H1 (cell line): ENCODE data around the gene IL6ST. TPM values are rescaled to one million over a fixed set of nuclear protein-coding genes. Genes with fewer than 3 reads are reported as not detected.

ENCODE experiments used
- CTCF ChIA-PET: fragments of 300-600 bp; sonication (Branson Sonifier 250); formaldehyde crosslinking; loops from one replicate; lab custom pipeline; 2021; ENCODE audit not compliant: partially characterized antibody; lab: Charles Lee
- POLR2A ChIA-PET: fragments of 300-600 bp; sonication (Branson Sonifier 250); formaldehyde crosslinking; loops from one replicate; lab custom pipeline; 2021; ENCODE audit warnings: inconsistent platforms; ENCODE audit not compliant: partially characterized antibody; lab: Charles Lee
- DNase-seq, 2 experiments: peaks; one replicate each; pipeline versions ENCODE4 v3.0.0 to v3.0.0-alpha.2; 2010 to 2022; ENCODE audit warnings: low spot score in 2 of 2, low read depth in 1 of 2, mixed read lengths in 1 of 2
- FAIRE-seq: peaks from 2 replicates; lab custom pipeline; 2011; peaks lifted over from hg19 to GRCh38; lab: Jason Lieb, UNC
- H2AFZ ChIP-seq: 2 replicates; pipeline ENCODE4 v1.8.1; 2012; ENCODE audit warnings: low read length, inconsistent platforms
- H2AK5ac ChIP-seq: 2 replicates; pipeline ENCODE4 v1.6.1; 2013; ENCODE audit warnings: low read depth, low read length
- H2BK120ac ChIP-seq: replicated peaks from 2 replicates; pipeline ENCODE3; 2013; ENCODE audit warnings: low read depth, low read length, inconsistent platforms
- H2BK12ac ChIP-seq: 2 replicates; pipeline ENCODE4 v1.6.1; 2013; ENCODE audit warnings: low read depth, low read length
- H2BK15ac ChIP-seq: 2 replicates; pipeline ENCODE4 v1.6.1; 2013; ENCODE audit warnings: low read length
- H2BK20ac ChIP-seq: 2 replicates; pipeline ENCODE4 v1.6.1; 2013; ENCODE audit warnings: low read length
- H2BK5ac ChIP-seq: 2 replicates; pipeline ENCODE4 v1.6.1; 2013; ENCODE audit warnings: low read depth, low read length
- H3K14ac ChIP-seq: 2 replicates; pipeline ENCODE4 v1.6.1; 2013; ENCODE audit warnings: inconsistent platforms; ENCODE audit not compliant: insufficient read length
- H3K18ac ChIP-seq: 2 replicates; pipeline ENCODE4 v1.6.1; 2013; ENCODE audit warnings: low read length; ENCODE audit errors: extremely low read depth
- H3K23ac ChIP-seq: 2 replicates; pipeline ENCODE4 v1.6.1; 2013; ENCODE audit warnings: inconsistent platforms; ENCODE audit not compliant: insufficient read length
- H3K23me2 ChIP-seq: 2 replicates; pipeline ENCODE4 v1.6.1; 2013; ENCODE audit warnings: low read depth, low read length
- H3K27ac ChIP-seq: 2 replicates; pipeline ENCODE4 v1.6.1; 2011; ENCODE audit warnings: low read depth, low read length, inconsistent platforms
- H3K27me3 ChIP-seq, 4 experiments: replicated peaks in 1 of 4; 1 replicate in 1 of 4; 2 replicates in 3 of 4; pipeline versions ENCODE4 v1.6.1 to v1.8.1; 2011 to 2013; ENCODE audit warnings: low read length in 3 of 4, mild to moderate bottlenecking in 3 of 4, inconsistent platforms in 2 of 4, mixed read lengths in 2 of 4, moderate library complexity in 1 of 4; ENCODE audit not compliant: control insufficient read depth in 3 of 4, insufficient read depth in 3 of 4; ENCODE audit errors: extremely low read depth in 1 of 4
- H3K36me3 ChIP-seq, 4 experiments: 2 replicates each; pipeline versions ENCODE4 v1.6.1 to v1.8.1; 2011 to 2013; ENCODE audit warnings: mild to moderate bottlenecking in 4 of 4, low read length in 3 of 4, moderate library complexity in 2 of 4, control low read depth in 1 of 4, inconsistent platforms in 1 of 4; ENCODE audit not compliant: insufficient read depth in 4 of 4, control insufficient read depth in 2 of 4
- H3K4ac ChIP-seq: replicated peaks from 2 replicates; pipeline ENCODE3; 2013; ENCODE audit warnings: low read length, low read depth, mixed read lengths, inconsistent platforms; ENCODE audit not compliant: insufficient read length
- H3K4me1 ChIP-seq, 4 experiments: replicated peaks in 1 of 4; 1 replicate in 1 of 4; 2 replicates in 3 of 4; pipeline versions ENCODE4 v1.6.1 to v1.8.1; 2011 to 2013; ENCODE audit warnings: low read length in 3 of 4, inconsistent platforms in 2 of 4, mixed read lengths in 1 of 4; ENCODE audit not compliant: insufficient read depth in 4 of 4, control insufficient read depth in 3 of 4
- H3K4me2 ChIP-seq, 2 experiments: 2 replicates each; pipeline versions ENCODE4 v1.6.1 to v1.8.1; 2011 to 2013; ENCODE audit warnings: low read depth in 2 of 2, low read length in 2 of 2, control low read depth in 1 of 2, inconsistent platforms in 1 of 2, mild to moderate bottlenecking in 1 of 2; ENCODE audit not compliant: insufficient read depth in 1 of 2
- H3K4me3 ChIP-seq, 4 experiments: fragments of 200-600, 300-600 bp in 1 of 4; sonication (generic), shearing (Covaris generic), sonication (Bioruptor Twin) in 1 of 4; 2 replicates each; pipeline versions ENCODE4 v1.5.1 to v1.8.1; 2011 to 2016; ENCODE audit warnings: low read length in 4 of 4, low read depth in 3 of 4, control low read depth in 2 of 4, inconsistent platforms in 2 of 4, mild to moderate bottlenecking in 2 of 4, mixed read lengths in 1 of 4, moderate library complexity in 1 of 4; ENCODE audit not compliant: insufficient read depth in 2 of 4; ENCODE audit errors: extremely low read depth in 1 of 4
- H3K56ac ChIP-seq: replicated peaks from 2 replicates; pipeline ENCODE3; 2013; ENCODE audit warnings: low read depth, mild to moderate bottlenecking, mixed read lengths, low read length, inconsistent platforms; ENCODE audit not compliant: insufficient read length
- H3K79me1 ChIP-seq: 2 replicates; pipeline ENCODE4 v1.6.1; 2013; ENCODE audit warnings: low read depth, low read length, control low read depth
- H3K79me2 ChIP-seq, 2 experiments: 2 replicates each; pipeline versions ENCODE4 v1.6.1 to v1.8.1; 2012 to 2013; ENCODE audit warnings: low read length in 2 of 2, mild to moderate bottlenecking in 2 of 2, inconsistent platforms in 1 of 2; ENCODE audit not compliant: insufficient read depth in 2 of 2, control insufficient read depth in 1 of 2
- H3K9ac ChIP-seq, 4 experiments: replicated peaks in 1 of 4; 1 replicate in 1 of 4; 2 replicates in 3 of 4; pipeline versions ENCODE4 v1.6.1 to v1.8.1; 2011 to 2013; ENCODE audit warnings: low read depth in 3 of 4, low read length in 3 of 4, control low read depth in 2 of 4, mild to moderate bottlenecking in 2 of 4, moderate library complexity in 2 of 4, inconsistent platforms in 1 of 4; ENCODE audit errors: extremely low read depth in 1 of 4
- H3K9me3 ChIP-seq, 2 experiments: 2 replicates each; pipeline versions ENCODE4 v1.6.1 to v1.8.1; 2012 to 2013; ENCODE audit warnings: mild to moderate bottlenecking in 2 of 2, moderate library complexity in 2 of 2, control low read depth in 1 of 2, inconsistent platforms in 1 of 2, low read depth in 1 of 2, low read length in 1 of 2, mixed read lengths in 1 of 2; ENCODE audit not compliant: insufficient read depth in 2 of 2
- H4K20me1 ChIP-seq, 2 experiments: replicated peaks in 1 of 2; 2 replicates each; pipeline versions ENCODE3 to v1.8.1; 2011 to 2013; ENCODE audit warnings: inconsistent platforms in 2 of 2, low read length in 2 of 2, mild to moderate bottlenecking in 1 of 2; ENCODE audit not compliant: insufficient read depth in 2 of 2, control insufficient read depth in 1 of 2
- H4K5ac ChIP-seq: 2 replicates; pipeline ENCODE4 v1.6.1; 2013; ENCODE audit warnings: low read length, low read depth, mixed read lengths, inconsistent platforms; ENCODE audit not compliant: insufficient read length
- H4K8ac ChIP-seq: 2 replicates; pipeline ENCODE4 v1.8.0; 2013; ENCODE audit warnings: mild to moderate bottlenecking, moderate library complexity, low read length, inconsistent platforms; ENCODE audit not compliant: insufficient read depth; ENCODE audit errors: extremely low read depth
- H4K91ac ChIP-seq: replicated peaks from 2 replicates; pipeline ENCODE3; 2013; ENCODE audit warnings: low read length, mixed read lengths, inconsistent platforms; ENCODE audit not compliant: insufficient read length
- GABPA ChIP-seq: IDR thresholded peaks from 2 replicates; pipeline ENCODE4 v1.6.1; 2011; ENCODE audit warnings: mild to moderate bottlenecking, low read length, moderate library complexity, borderline replicate concordance; ENCODE audit not compliant: insufficient read depth
- HDAC6 ChIP-seq: IDR thresholded peaks from one replicate; pipeline ENCODE4 v1.7.1; 2012; ENCODE audit warnings: low read depth, mild to moderate bottlenecking, inconsistent platforms, low read length, moderate library complexity
- JUN ChIP-seq: IDR thresholded peaks from 2 replicates; pipeline ENCODE4 v1.6.1; 2011; ENCODE audit warnings: low read depth, mild to moderate bottlenecking, improper control_type of control experiment, low read length
- KDM4A ChIP-seq: IDR thresholded peaks from one replicate; pipeline ENCODE4 v1.7.1; 2012; ENCODE audit warnings: low read depth, mild to moderate bottlenecking, moderate library complexity, low read length, inconsistent platforms; ENCODE audit not compliant: severe bottlenecking
- POLR2A ChIP-seq, 2 experiments: IDR thresholded peaks; 1 replicate in 1 of 2; 2 replicates in 1 of 2; pipeline ENCODE4 v1.6.1; 2011; ENCODE audit warnings: low read depth in 2 of 2, low read length in 2 of 2, mild to moderate bottlenecking in 2 of 2; ENCODE audit errors: control extremely low read depth in 1 of 2
- RAD21 ChIP-seq, 2 experiments: IDR thresholded peaks in 1 of 2; conservative IDR thresholded peaks in 1 of 2; 2 replicates each; pipeline ENCODE4 v1.6.1; 2011; ENCODE audit warnings: low read depth in 2 of 2, low read length in 2 of 2, improper control_type of control experiment in 1 of 2, inconsistent platforms in 1 of 2, mild to moderate bottlenecking in 1 of 2, moderate library complexity in 1 of 2
- RBBP5 ChIP-seq: IDR thresholded peaks from 2 replicates; pipeline ENCODE4 v1.7.1; 2012; ENCODE audit warnings: low read depth, mild to moderate bottlenecking, inconsistent platforms, low read length, moderate library complexity, borderline replicate concordance
- RFX5 ChIP-seq: IDR thresholded peaks from 2 replicates; pipeline ENCODE4 v1.6.1; 2011; ENCODE audit warnings: low read depth, low read length, improper control_type of control experiment, borderline replicate concordance
- SAP30 ChIP-seq: fragments of 300-600 bp; sonication (generic); IDR thresholded peaks from 2 replicates; pipeline ENCODE4 v1.7.1; 2012; ENCODE audit warnings: low read length, moderate library complexity, mild to moderate bottlenecking, inconsistent platforms; ENCODE audit not compliant: insufficient read depth, insufficient replicate concordance
- WGBS, 2 experiments: shearing (Covaris generic) in 1 of 2; methylation state at CpG; one replicate each; pipeline versions ENCODE4 v1.1.6 to v1.1.7; 2013 to 2015; ENCODE audit warnings: low lambda C conversion rate in 2 of 2, mixed read lengths in 2 of 2, inconsistent platforms in 1 of 2, low coverage in 1 of 2, missing lambda C conversion rate in 1 of 2; ENCODE audit not compliant: insufficient replicate concordance in 2 of 2, insufficient coverage in 1 of 2, insufficient read length in 1 of 2; ENCODE audit errors: extremely low coverage in 1 of 2, missing lambda C conversion rate in 1 of 2; 5-methylcytosine and 5-hydroxymethylcytosine counted together
- polyA plus RNA-seq, 7 experiments: library from polyadenylated mRNA; depleted of rRNA in 3 of 7; stranded (reverse) in 5 of 7; unstranded in 2 of 7; fragments of >200 nt in 5 of 7; fragments of 200-250 nt in 2 of 7; gene quantifications; 1 replicate in 5 of 7; 2 replicates in 1 of 7; 4 replicates in 1 of 7; pipeline versions ENCODE4 v1.2.1 to v1.2.3, GENCODE V29; 2011 to 2013; ENCODE audit warnings: missing spikeins in 2 of 7, mixed read lengths in 2 of 7
- total RNA-seq: library from RNA; stranded (reverse); fragmentation: NEBNext Ultra II Directional; extraction: Animal tissue kit (Norgen Biotek cat#: 25700); gene quantifications from 2 replicates; pipeline ENCODE4 v1.2.1, GENCODE V29; 2021

Gene IL6ST
- total and polyA plus RNA-seq, 2 of the 8 experiments (the other 6 are each of a cell fraction or from before 2014, with no cell fraction given) = 1.4 to 11.1 TPM

DNA sequence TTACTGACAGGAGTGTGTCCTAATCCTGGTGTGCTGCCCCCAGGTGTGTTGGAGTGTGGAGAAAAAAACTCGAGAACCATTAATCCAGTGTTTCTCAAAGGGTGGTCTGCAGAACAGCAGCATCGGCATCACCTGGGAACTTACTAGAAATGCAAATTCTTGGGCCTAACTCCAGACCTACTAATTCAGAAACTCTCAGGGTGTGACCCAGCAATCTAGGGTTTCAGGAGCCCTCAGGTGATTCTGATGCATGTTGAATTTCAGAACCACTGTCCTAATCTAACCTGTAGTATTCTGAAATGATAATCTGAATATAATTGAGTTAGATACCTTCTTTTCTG lies 30.0 kb upstream of the IL6ST start:
- Histone ChIP-seq H2BK20ac (no peak overlapping the region), H4K8ac (no peak overlapping the region), H3K36me3 (no peaks in the 10 kb centered on the region), H3K23me2 (no peaks in the 10 kb centered on the region), H3K18ac (no peak overlapping the region), H2AFZ (no peak overlapping the region), H3K4me2 (no peak overlapping the region), H3K79me1 (no peaks in the 10 kb centered on the region), H2BK12ac (no peak overlapping the region), H2BK5ac (no peak overlapping the region), H3K23ac (no peak overlapping the region), H2BK120ac (no peak overlapping the region), H4K5ac (no peak overlapping the region), H3K4me3 (no peak overlapping the region), H4K20me1 (no peaks in the 10 kb centered on the region), H2BK15ac (no peak overlapping the region), H3K4me1 (no peaks in the 10 kb centered on the region), H3K4ac (no peak overlapping the region), H4K91ac (no peak overlapping the region), H3K9ac (no peak overlapping the region), H3K9me3 (no peaks in the 10 kb centered on the region), H3K79me2 (no peaks in the 10 kb centered on the region), H3K27me3 (no peaks in the 10 kb centered on the region), H3K14ac (no peak overlapping the region), H3K56ac (no peak overlapping the region), H3K27ac (no peak overlapping the region), H2AK5ac (no peak overlapping the region)
- no peak for FAIRE-seq
- 90% methylated on average over 2 of the region's 2 CpGs; no CpG with 5 or more reads in 1 of the 2 experiments for WGBS, 2 experiments
- TF ChIP-seq KDM4A (no peak), JUN (no peak), RAD21 (IDR thresholded peaks at IDR 0.05 in 1 of 2, conservative IDR thresholded peaks at IDR 0.05 in 1 of 2; ENCODE audit: low read depth in 2 of 2, low read length in 2 of 2) (no peak), RBBP5 (no peak), GABPA (no peak), POLR2A (IDR thresholded peaks at IDR 0.05; ENCODE audit: control extremely low read depth in 1 of 2, low read depth in 2 of 2, low read length in 2 of 2) (no peak), HDAC6 (no peak), SAP30 (no peak), RFX5 (no peak)
- ChIA-PET POLR2A (no interaction called here), CTCF (no interaction called here)
- DNase-seq = no peak
